Caki2 (cell line): ENCODE data around the gene SDSL. TPM values are rescaled to one million over a fixed set of nuclear protein-coding genes. Genes with fewer than 3 reads are reported as not detected.

Experiments used
- DNase-seq: peaks from one replicate; pipeline ENCODE4 v3.0.0-alpha.2; 2015; ENCODE audit warnings: low read depth
- in situ Hi-C: cut with HindIII; loops from 2 replicates; pipeline ENCODE4 v1.10.0; 2016; ENCODE audit warnings: low sequenced_read_pairs, low pct_unique_long_range_greater_than_20kb, mixed read lengths
- total RNA-seq: library from RNA; depleted of rRNA; stranded (reverse); fragments of >200 nt; shearing (Covaris generic); gene quantifications from 2 replicates; pipeline ENCODE4 v1.2.3, GENCODE V29; 2014; ENCODE audit warnings: low replicate concordance

SDSL gene
- total RNA-seq, 1 experiment from 2014 or later: 32.2 TPM

- DNase-seq: peak; percentile 44
- in situ Hi-C loops: no loop called here
These were observed 40.1 kb downstream of the SDSL start for GRCh38 chr12:113462117-113462774.

GRCh38 chr12:113462998-113463745, 41.0 kb downstream of the SDSL start:
- no peak for DNase-seq
- in situ Hi-C loops: no loop called here

GRCh38 chr12:113463746-113464451, 41.7 kb downstream of the SDSL start:
- no peak for DNase-seq
- in situ Hi-C loops: no loop called here

- DNase-seq: no peak
- in situ Hi-C loops: no loop called here
These were observed 42.2 kb downstream of the SDSL start for GRCh38 chr12:113464452-113464775.

DNA sequence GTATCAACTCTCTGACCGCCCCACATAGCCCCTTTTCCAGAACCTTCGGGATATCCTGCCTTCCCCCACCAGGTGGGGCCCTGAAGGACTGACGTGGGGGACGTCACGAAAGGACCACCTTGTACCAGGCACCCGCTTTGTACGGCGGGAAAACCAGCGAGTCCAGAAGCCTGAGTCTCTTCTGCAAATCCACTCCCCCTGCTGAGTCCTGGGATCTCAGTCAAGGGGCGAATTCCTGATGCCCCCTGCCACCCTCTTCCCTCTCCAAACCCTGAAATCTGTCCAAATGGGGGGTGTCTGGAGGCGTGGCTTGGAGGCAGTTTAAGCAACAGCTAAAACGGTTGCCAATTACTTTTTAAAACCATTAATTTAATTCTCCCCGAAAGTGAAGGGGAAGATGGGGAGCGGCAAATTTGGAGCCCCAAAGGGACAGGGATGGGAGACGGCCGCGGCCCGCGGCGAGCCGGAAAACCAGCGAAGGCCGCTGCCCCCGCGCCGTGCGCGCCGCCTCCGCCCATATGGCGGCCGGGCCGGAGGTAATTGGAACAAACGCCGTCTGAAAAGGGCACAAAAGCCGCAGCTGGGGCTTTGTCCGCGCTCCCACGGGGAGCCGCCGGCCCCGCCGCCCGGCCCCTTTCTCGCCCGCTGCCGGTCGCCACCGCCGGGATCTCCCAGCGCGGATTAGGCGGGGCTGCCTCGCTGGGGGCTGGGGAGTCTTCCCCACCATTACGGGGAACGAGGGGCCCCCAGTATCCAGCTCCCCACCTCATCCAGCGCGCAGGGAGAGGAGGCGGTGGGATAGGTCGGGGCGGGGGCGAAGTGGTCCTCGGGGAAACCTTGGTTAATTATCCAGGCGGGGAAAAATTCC, 42.9 kb downstream of the SDSL start:
- DNase-seq: no peak
- in situ Hi-C loops: no loop called here

DNA sequence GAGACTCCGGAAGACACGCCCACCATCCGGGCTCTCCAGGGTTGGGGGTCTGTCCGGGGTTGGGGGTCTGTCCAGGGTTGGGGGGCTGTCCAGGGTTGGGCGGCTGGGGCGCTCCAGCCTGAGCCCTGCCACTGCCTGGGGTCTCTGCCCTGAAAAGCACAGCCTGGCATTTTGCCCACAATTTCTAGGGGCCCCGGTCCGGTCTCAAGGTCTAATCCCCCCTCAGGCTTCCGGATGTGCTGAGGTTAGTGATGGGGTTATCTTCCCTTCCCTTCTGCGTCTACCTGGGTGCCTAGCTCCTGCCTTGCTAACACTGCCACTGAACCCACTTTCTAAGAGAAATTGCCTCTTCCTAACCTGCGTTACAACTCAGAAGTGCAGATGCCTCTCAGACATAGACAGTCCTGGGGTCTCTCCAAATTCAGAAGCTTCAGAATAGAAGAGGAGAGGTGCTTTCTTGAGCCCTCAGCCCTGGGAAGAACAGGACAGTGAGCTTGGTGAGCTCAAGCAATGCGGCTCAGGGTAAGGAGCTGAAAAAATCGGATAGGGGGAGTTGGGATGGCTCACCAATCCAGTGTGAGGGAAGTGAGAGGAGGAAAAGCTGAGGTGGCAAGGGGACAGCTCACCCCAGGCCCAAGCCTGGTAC, 43.8 kb downstream of the SDSL start:
- in situ Hi-C loops: no loop called here
- DNase-seq: no peak

GRCh38 chr12:113466454-113467141, 44.4 kb downstream of the SDSL start:
- in situ Hi-C loops: no loop called here
- no peak for DNase-seq

GRCh38 chr12:113467142-113467501, 44.9 kb downstream of the SDSL start:
- no peak for DNase-seq
- in situ Hi-C loops: no loop called here

DNA sequence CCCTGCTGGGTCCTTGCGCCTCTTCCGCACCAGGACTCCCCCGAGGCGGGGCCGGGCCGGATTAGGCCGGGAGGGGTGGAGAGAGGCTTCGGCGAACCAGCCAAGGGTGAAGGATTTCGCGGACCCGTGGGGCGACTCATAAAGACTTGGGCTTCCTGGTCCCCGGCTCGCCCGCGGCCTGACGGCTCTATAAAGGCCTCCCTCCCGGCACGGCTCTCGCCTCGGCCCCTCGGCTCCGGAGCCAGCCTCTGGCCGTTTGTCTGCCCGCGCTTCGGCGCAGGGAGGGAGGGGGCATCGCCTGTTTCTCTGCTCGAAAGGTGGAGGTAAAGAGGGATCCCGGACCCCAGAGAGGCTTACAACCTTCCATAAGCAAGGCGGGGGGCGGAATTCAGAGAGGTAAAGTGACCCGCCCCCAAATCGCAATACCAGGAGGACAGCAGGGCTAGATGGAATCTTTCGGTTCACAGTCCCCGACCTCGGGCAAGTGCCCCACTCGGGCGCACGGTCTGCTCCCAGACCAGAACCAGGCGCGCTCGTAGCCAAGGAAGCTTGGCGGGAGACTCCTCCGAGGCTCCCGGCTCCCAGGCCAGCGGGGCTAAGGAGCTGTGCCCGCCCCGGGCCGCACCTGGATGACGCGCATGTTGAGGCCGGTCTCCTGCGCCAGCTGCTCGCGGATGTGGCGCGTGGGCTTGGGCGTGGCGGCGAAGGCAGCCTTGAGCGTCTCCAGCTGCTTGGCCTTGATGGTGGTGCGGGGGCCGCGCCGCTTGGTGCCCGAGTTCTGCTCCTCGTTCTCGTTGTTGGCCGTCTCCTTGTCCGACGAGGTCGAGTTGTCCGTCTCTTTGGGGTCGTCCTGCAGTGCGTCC, 45.6 kb downstream of the SDSL start:
- in situ Hi-C loops: no loop called here
- no peak for DNase-seq

DNA sequence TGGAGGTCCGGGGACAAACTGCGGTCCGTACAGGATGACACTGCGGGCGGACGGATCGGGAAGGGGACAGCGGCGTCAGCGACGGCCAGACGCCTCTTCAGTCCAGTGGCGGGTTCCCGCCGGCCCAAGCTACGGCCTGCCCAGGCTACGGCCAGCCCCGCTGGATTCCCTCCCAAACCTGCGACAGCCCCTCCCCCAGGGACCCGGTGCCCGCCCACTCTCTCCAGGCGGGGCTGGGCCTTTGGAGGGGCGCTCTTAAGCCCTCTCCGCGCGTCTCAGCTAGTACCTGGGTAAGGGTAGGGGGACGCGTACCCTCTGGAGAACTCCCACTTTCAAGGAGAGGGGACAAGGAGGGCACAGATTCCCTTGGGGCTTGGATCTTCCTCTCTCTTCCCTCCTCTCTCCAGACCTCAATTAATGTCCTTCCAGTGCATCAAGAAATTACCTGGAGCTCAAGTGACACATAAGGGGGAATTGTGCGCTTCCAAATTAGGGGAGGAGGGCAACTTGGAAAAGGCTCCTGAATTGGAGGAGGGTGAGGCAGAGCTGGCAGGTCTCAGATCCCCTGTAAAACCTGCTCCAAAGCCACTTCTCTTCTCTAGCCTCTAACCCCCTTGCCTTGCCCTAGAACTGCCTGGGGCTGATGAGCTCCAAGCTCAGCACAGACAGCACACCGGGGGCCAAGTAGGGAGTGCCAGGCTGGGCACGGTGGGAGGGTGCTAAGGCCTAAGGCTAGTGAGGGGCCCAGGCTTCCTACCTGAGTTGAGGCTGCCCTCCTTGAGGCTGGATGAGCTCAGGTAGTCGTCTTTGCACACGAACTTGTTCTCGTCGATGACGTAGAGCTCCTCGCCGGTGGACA, 46.4 kb downstream of the SDSL start:
- DNase-seq: no peak
- in situ Hi-C loops: no loop called here

DNA sequence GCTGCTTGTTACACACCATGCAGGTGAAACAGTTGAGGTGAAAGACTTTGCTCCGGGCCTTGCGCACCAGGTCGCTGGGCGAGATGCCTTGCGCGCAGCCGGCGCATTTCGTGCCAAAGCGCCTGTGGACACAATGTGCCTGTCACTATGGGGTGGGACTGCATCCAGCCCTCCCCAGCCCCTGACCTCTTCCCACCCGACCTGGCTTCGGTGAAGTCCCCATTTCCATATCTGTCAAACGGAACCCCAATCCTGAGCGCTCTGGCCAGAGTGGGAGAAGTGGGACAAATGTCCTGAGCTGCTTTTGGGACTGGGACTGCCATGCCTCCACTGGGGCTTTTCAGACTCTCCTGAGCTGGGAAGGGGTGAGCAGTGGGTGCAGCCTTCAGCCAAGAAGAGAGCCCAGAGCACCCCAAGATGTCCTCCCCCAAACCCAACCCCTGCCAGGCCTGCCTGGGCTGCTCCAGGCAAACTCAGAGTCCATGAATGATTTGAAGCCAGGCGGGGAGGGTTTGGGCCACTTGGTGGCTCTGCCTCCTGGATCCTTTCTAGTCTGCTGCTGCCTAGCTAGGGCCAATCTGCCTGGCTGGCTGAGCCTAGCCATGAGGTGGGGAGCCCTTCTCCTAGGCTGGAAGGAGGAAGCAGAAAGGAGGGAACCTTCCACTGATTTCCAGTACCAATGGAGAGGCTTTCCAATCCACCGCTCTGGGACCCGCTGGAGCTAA, 47.2 kb downstream of the SDSL start:
- no peak for DNase-seq
- in situ Hi-C loops: no loop called here

- DNase-seq: no peak
- in situ Hi-C loops: no loop called here
These were observed 48.0 kb downstream of the SDSL start for GRCh38 chr12:113469949-113470743.

DNA sequence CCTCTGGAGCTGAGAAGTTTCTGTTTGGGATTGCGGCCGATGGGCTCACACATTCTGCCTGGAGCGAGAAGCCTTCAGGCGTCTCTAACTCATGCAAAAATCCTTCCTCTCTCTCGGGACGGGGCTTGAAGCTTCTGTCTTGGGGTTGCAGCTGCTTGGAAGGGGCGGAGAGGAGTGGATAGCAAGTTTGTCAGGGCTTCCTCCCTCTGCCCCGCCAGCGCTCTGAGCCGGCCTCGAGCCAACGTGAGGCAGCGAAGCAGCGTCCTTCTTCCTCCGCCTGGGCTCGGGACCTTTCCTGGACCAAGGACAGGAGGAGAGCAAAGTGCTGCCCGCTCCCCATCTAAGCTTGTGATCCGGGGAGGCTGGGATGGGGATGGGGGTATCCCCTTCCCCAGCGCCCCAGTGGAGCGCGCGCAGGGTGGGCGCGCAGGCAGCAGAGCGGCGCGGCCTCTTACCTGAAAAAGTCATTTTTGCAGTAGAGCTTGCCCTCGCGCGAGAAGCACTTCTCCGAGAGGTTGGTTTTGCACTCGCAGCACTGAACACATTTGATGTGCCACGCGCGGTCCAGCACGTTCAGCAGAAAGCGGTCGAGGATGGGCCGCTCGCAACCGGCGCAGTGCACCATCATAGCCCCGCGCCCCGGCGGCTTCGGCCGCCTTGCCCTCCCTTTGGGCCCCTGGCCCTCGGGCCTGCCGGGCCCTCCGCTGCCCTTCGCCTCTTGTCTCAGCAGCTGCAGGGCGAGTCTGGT, 48.9 kb downstream of the SDSL start:
- no peak for DNase-seq
- in situ Hi-C loops: no loop called here

- no peak for DNase-seq
These were observed 49.5 kb downstream of the SDSL start, which contains the start of gene LHX5 for GRCh38 chr12:113471619-113472171. TSS of gene LHX5 (minus strand) at chr12:113471871. CDS start at chr12:113471498, 373 bp downstream.

More at GRCh38 chr12:113471619-113472171, 49.5 kb downstream of the SDSL start, which contains the start of gene LHX5:
- in situ Hi-C loops: no loop called here
